Keratinocyte (primary cell): ENCODE data around the gene OTUD4. TPM values are rescaled to one million over a fixed set of nuclear protein-coding genes. Genes with fewer than 3 reads are reported as not detected.
A peak's percentile ranks its signal among the peaks of the same experiment; 100 is the strongest.

Source experiments
- DNase-seq: peaks from one replicate; pipeline ENCODE4 v3.0.0-alpha.2; 2011; ENCODE audit warnings: low read depth, missing footprints, low spot score
- FAIRE-seq: peaks from 2 replicates; lab custom pipeline; 2011; peaks lifted over from hg19 to GRCh38; lab: Jason Lieb, UNC
- H2AFZ ChIP-seq: 2 replicates; pipeline ENCODE4 v1.6.0; 2012; ENCODE audit warnings: low read length, control low read depth, inconsistent platforms; ENCODE audit not compliant: control insufficient read depth
- H3K27ac ChIP-seq: 2 replicates; pipeline ENCODE4 v1.5.1; 2011; ENCODE audit warnings: low read length; ENCODE audit not compliant: control insufficient read depth, insufficient read depth
- H3K27me3 ChIP-seq: 3 replicates; pipeline ENCODE4 v1.6.0; 2011; ENCODE audit warnings: low read length; ENCODE audit not compliant: control insufficient read depth, insufficient read depth; ENCODE audit errors: extremely low read depth
- H3K36me3 ChIP-seq, 2 experiments: 2 replicates in 1 of 2; 3 replicates in 1 of 2; pipeline ENCODE4 v1.5.1; 2011; ENCODE audit warnings: low read length in 2 of 2, mild to moderate bottlenecking in 1 of 2; ENCODE audit not compliant: control insufficient read depth in 2 of 2, insufficient read depth in 2 of 2; ENCODE audit errors: extremely low read depth in 1 of 2
- H3K4me1 ChIP-seq: 3 replicates; pipeline ENCODE4 v1.5.1; 2011; ENCODE audit warnings: low read length; ENCODE audit not compliant: control insufficient read depth, insufficient read depth; ENCODE audit errors: extremely low read depth
- H3K4me2 ChIP-seq: 3 replicates; pipeline ENCODE4 v1.6.0; 2011; ENCODE audit warnings: low read depth, low read length; ENCODE audit not compliant: control insufficient read depth, insufficient read depth; ENCODE audit errors: extremely low read depth
- H3K4me3 ChIP-seq, 3 experiments: fragments of 200-600 bp in 1 of 3; sonication (generic) in 1 of 3; 2 replicates in 2 of 3; 3 replicates in 1 of 3; pipeline ENCODE4 v1.5.1; 2011 to 2016; ENCODE audit warnings: low read length in 3 of 3, mild to moderate bottlenecking in 3 of 3, control low read depth in 2 of 3, inconsistent platforms in 1 of 3, low read depth in 1 of 3, mixed read lengths in 1 of 3, mixed run types in 1 of 3, moderate library complexity in 1 of 3; ENCODE audit not compliant: control insufficient read depth in 2 of 3, insufficient read depth in 2 of 3; ENCODE audit errors: extremely low read depth in 1 of 3
- H3K79me2 ChIP-seq: 2 replicates; pipeline ENCODE4 v1.6.0; 2012; ENCODE audit warnings: low read length; ENCODE audit not compliant: control insufficient read depth, insufficient read depth
- H3K9ac ChIP-seq: 3 replicates; pipeline ENCODE4 v1.6.0; 2011; ENCODE audit warnings: low read length; ENCODE audit not compliant: control insufficient read depth, insufficient read depth; ENCODE audit errors: extremely low read depth
- H3K9me1 ChIP-seq: 3 replicates; pipeline ENCODE4 v1.6.0; 2011; ENCODE audit warnings: low read length; ENCODE audit not compliant: control insufficient read depth, insufficient read depth; ENCODE audit errors: extremely low read depth
- H3K9me3 ChIP-seq: 2 replicates; pipeline ENCODE4 v1.5.1; 2012; ENCODE audit warnings: low read depth, low read length; ENCODE audit not compliant: control insufficient read depth
- H4K20me1 ChIP-seq: 3 replicates; pipeline ENCODE4 v1.6.0; 2011; ENCODE audit warnings: low read length; ENCODE audit not compliant: control insufficient read depth, insufficient read depth; ENCODE audit errors: extremely low read depth
- EZH2 ChIP-seq: IDR thresholded peaks from one replicate; pipeline ENCODE4 v1.6.1; 2012; ENCODE audit warnings: inconsistent platforms, mild to moderate bottlenecking, low read length, moderate library complexity
- dilution Hi-C: fragments of 300-500 bp; cut with MboI; formaldehyde crosslinking; loops from one replicate; pipeline ENCODE4 v1.7.0; 2020; ENCODE audit warnings: low sequenced_read_pairs; ENCODE audit not compliant: extremely low pct_ligation_motif_present
- polyA plus RNA-seq, 5 experiments: library from polyadenylated mRNA; depleted of rRNA in 3 of 5; stranded (reverse) in 3 of 5; stranded (forward) in 1 of 5; unstranded in 1 of 5; fragments of >200 nt; gene quantifications; 1 replicate in 1 of 5; 2 replicates in 3 of 5; 3 replicates in 1 of 5; pipeline versions ENCODE4 v1.2.1 to v1.2.3, GENCODE V29; 2011 to 2012; ENCODE audit warnings: missing spikeins in 2 of 5, low read depth in 1 of 5, low replicate concordance in 1 of 5
- TF ChIP-seq, protein P1 (sequence below), 3 experiments: IDR thresholded peaks in 1 of 3; conservative IDR thresholded peaks in 1 of 3; optimal IDR thresholded peaks in 1 of 3; 2 replicates in 2 of 3; 3 replicates in 1 of 3; pipeline versions ENCODE3 to v1.5.1; 2011; ENCODE audit warnings: low read length in 3 of 3, mild to moderate bottlenecking in 3 of 3, moderate library complexity in 2 of 3, control low read depth in 1 of 3, inconsistent platforms in 1 of 3; ENCODE audit not compliant: insufficient read depth in 2 of 3; ENCODE audit errors: extremely low read depth in 1 of 3

The OTUD4 gene
- polyA plus RNA-seq, 1 donor (not counting 4 experiments of a cell fraction or from before 2014, with no cell fraction given): 30.2 TPM

DNA sequence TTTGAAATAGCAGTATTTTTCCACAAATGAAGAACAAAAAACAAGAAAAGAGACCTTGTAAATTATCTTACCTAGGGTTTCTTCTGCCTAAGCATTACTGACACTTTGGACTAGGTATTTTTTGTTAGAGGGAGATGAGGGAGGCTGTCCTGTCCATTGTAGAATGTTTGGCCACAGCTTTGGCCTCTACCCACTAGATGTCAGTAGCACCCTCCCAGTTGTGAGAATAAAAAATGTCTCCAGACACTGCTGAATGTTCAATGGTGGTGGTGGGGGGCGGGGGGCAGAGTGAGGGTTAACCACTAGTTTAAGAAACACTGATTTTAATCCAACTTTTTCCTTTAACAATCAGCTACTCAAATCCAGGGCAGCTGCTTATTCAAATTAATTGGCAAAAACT is 25.8 kb downstream of the OTUD4 start:
- Histone ChIP-seq H2AFZ (no peak overlapping the region), H3K27me3 (no peaks in the 10 kb centered on the region), H3K27ac (no peak overlapping the region), H3K36me3 (peaks cover 6 to 10% of the 10 kb centered on the region in 2 experiments), H4K20me1 (no peaks in the 10 kb centered on the region), H3K4me1 (no peaks in the 10 kb centered on the region), H3K9me3 (no peaks in the 10 kb centered on the region), H3K9ac (no peak overlapping the region), H3K9me1 (no peaks in the 10 kb centered on the region), H3K4me2 (no peak overlapping the region), H3K79me2 (peaks cover 5% of the 10 kb centered on the region), H3K4me3 (no peak overlapping the region)
- TF ChIP-seq, protein P1, sequence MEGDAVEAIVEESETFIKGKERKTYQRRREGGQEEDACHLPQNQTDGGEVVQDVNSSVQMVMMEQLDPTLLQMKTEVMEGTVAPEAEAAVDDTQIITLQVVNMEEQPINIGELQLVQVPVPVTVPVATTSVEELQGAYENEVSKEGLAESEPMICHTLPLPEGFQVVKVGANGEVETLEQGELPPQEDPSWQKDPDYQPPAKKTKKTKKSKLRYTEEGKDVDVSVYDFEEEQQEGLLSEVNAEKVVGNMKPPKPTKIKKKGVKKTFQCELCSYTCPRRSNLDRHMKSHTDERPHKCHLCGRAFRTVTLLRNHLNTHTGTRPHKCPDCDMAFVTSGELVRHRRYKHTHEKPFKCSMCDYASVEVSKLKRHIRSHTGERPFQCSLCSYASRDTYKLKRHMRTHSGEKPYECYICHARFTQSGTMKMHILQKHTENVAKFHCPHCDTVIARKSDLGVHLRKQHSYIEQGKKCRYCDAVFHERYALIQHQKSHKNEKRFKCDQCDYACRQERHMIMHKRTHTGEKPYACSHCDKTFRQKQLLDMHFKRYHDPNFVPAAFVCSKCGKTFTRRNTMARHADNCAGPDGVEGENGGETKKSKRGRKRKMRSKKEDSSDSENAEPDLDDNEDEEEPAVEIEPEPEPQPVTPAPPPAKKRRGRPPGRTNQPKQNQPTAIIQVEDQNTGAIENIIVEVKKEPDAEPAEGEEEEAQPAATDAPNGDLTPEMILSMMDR (optimal IDR thresholded peaks at IDR 0.05 in 1 of 3, IDR thresholded peaks at IDR 0.05 in 1 of 3, conservative IDR thresholded peaks at IDR 0.05 in 1 of 3; ENCODE audit: extremely low read depth in 1 of 3, insufficient read depth in 2 of 3, low read length in 3 of 3): peak; percentile 24 to 64 (median 47)
- no peak for TF ChIP-seq EZH2
- dilution Hi-C loops: no loop called here
- FAIRE-seq (no peak), DNase-seq (no peak)

DNA sequence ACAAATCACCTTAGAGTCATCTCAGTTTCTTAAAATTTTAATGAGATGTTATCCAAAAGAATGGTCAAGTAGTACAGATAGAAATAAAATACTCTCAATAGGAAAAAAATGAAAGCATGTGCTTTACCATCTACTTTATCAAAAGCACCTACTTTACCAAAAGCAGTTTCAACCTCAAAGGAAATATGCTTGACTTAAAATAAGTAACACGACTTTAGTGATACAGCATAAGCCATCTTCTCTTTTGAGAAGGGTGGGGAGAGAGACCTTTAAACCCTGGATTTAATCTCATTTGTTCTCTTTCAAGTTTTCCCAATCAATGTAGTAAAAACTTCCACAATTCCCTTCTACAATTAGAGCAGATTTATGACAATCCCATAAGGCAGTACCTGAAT is 26.5 kb downstream of the OTUD4 start:
- H3K9me3 ChIP-seq: no peaks in the 10 kb centered on the region
- no peak overlapping the region for H3K4me3 ChIP-seq
- peaks cover 5% of the 10 kb centered on the region for H3K79me2 ChIP-seq
- no peaks in the 10 kb centered on the region for H3K9me1 ChIP-seq
- H3K4me2 ChIP-seq: no peak overlapping the region
- H2AFZ ChIP-seq: no peak overlapping the region
- no peak overlapping the region for H3K27ac ChIP-seq
- peak; percentile 20 for FAIRE-seq
- H3K9ac ChIP-seq: no peak overlapping the region
- no peaks in the 10 kb centered on the region for H3K4me1 ChIP-seq
- TF ChIP-seq, protein P1 (optimal IDR thresholded peaks at IDR 0.05 in 1 of 3, IDR thresholded peaks at IDR 0.05 in 1 of 3, conservative IDR thresholded peaks at IDR 0.05 in 1 of 3; ENCODE audit: extremely low read depth in 1 of 3, insufficient read depth in 2 of 3, low read length in 3 of 3): no peak
- no peak for TF ChIP-seq EZH2
- dilution Hi-C loops: no loop called here
- peaks cover 10 to 13% of the 10 kb centered on the region in 2 experiments for H3K36me3 ChIP-seq
- no peak for DNase-seq
- H4K20me1 ChIP-seq: no peaks in the 10 kb centered on the region
- no peaks in the 10 kb centered on the region for H3K27me3 ChIP-seq
